GM23338 (cell line): Measurements from ENCODE around the gene EYS.

Experiments
- CREB1 ChIP-seq: fragments of 250-450 bp; sonication (Bioruptor Pico); IDR thresholded peaks from 2 replicates; pipeline ENCODE4 v1.5.0; 2020; ENCODE audit warnings: low read depth, mild to moderate bottlenecking, moderate library complexity
- ETS1 ChIP-seq: IDR thresholded peaks from 2 replicates; pipeline ENCODE4 v1.6.1; 2016; ENCODE audit warnings: antibody characterized with exemption
- EZH2 ChIP-seq: fragments of 200-600 bp; sonication (generic); IDR thresholded peaks from one replicate; pipeline ENCODE4 v1.8.0; 2017; ENCODE audit warnings: antibody characterized with exemption, mild to moderate bottlenecking, low read depth; ENCODE audit not compliant: unreplicated experiment
- EZH2phosphoT487 ChIP-seq: fragments of 200-600 bp; sonication (generic); IDR thresholded peaks from one replicate; pipeline ENCODE4 v1.8.1; 2018; ENCODE audit warnings: antibody characterized with exemption; ENCODE audit not compliant: unreplicated experiment
- JUNB ChIP-seq: IDR thresholded peaks from one replicate; pipeline ENCODE4 v1.6.1; 2016; ENCODE audit warnings: antibody characterized with exemption; ENCODE audit not compliant: unreplicated experiment
- NANOG ChIP-seq: IDR thresholded peaks from 2 replicates; pipeline ENCODE4 v1.6.1; 2016; ENCODE audit warnings: antibody characterized with exemption, borderline replicate concordance
- POLR2AphosphoS5 ChIP-seq: IDR thresholded peaks from 2 replicates; pipeline ENCODE4 v1.6.1; 2016; ENCODE audit warnings: antibody characterized with exemption, low read depth
- STAT1 ChIP-seq: IDR thresholded peaks from one replicate; pipeline ENCODE4 v1.6.1; 2016; ENCODE audit warnings: antibody characterized with exemption; ENCODE audit not compliant: unreplicated experiment
- ZNF114 ChIP-seq: fragments of 250-450 bp; sonication (Bioruptor Pico); IDR thresholded peaks from 2 replicates; pipeline ENCODE4 v1.5.0; 2020; ENCODE audit warnings: mild to moderate bottlenecking, moderate library complexity
- ZNF331 ChIP-seq: fragments of 250-450 bp; sonication (Bioruptor Pico); IDR thresholded peaks from 2 replicates; pipeline ENCODE4 v1.5.0; 2020; ENCODE audit warnings: low read depth, mild to moderate bottlenecking, moderate library complexity
- TF ChIP-seq, protein P1 (sequence below), 2 experiments: fragments of 200-600 bp in 1 of 2; sonication (generic) in 1 of 2; conservative IDR thresholded peaks; 2 replicates each; pipeline versions ENCODE4 v1.5.1 to v1.6.1; 2016 to 2017; ENCODE audit warnings: antibody characterized with exemption in 2 of 2, low read depth in 2 of 2, mild to moderate bottlenecking in 2 of 2, moderate library complexity in 1 of 2
- TF ChIP-seq, protein P2 (sequence below): IDR thresholded peaks from one replicate; pipeline ENCODE4 v1.6.1; 2018; ENCODE audit warnings: antibody characterized with exemption; ENCODE audit not compliant: unreplicated experiment

- TF ChIP-seq POLR2AphosphoS5 (no peak), EZH2 (no peak), JUNB (no peak), ZNF114 (no peak), NANOG (no peak), EZH2phosphoT487 (no peak), ETS1 (no peak), CREB1 (CRISPR knock-in tag) (no peak), STAT1 (no peak), ZNF331 (CRISPR knock-in tag) (no peak)
- TF ChIP-seq, protein P1, sequence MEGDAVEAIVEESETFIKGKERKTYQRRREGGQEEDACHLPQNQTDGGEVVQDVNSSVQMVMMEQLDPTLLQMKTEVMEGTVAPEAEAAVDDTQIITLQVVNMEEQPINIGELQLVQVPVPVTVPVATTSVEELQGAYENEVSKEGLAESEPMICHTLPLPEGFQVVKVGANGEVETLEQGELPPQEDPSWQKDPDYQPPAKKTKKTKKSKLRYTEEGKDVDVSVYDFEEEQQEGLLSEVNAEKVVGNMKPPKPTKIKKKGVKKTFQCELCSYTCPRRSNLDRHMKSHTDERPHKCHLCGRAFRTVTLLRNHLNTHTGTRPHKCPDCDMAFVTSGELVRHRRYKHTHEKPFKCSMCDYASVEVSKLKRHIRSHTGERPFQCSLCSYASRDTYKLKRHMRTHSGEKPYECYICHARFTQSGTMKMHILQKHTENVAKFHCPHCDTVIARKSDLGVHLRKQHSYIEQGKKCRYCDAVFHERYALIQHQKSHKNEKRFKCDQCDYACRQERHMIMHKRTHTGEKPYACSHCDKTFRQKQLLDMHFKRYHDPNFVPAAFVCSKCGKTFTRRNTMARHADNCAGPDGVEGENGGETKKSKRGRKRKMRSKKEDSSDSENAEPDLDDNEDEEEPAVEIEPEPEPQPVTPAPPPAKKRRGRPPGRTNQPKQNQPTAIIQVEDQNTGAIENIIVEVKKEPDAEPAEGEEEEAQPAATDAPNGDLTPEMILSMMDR (conservative IDR thresholded peaks at IDR 0.05; ENCODE audit: low read depth in 2 of 2): no peak
- TF ChIP-seq, protein P2, sequence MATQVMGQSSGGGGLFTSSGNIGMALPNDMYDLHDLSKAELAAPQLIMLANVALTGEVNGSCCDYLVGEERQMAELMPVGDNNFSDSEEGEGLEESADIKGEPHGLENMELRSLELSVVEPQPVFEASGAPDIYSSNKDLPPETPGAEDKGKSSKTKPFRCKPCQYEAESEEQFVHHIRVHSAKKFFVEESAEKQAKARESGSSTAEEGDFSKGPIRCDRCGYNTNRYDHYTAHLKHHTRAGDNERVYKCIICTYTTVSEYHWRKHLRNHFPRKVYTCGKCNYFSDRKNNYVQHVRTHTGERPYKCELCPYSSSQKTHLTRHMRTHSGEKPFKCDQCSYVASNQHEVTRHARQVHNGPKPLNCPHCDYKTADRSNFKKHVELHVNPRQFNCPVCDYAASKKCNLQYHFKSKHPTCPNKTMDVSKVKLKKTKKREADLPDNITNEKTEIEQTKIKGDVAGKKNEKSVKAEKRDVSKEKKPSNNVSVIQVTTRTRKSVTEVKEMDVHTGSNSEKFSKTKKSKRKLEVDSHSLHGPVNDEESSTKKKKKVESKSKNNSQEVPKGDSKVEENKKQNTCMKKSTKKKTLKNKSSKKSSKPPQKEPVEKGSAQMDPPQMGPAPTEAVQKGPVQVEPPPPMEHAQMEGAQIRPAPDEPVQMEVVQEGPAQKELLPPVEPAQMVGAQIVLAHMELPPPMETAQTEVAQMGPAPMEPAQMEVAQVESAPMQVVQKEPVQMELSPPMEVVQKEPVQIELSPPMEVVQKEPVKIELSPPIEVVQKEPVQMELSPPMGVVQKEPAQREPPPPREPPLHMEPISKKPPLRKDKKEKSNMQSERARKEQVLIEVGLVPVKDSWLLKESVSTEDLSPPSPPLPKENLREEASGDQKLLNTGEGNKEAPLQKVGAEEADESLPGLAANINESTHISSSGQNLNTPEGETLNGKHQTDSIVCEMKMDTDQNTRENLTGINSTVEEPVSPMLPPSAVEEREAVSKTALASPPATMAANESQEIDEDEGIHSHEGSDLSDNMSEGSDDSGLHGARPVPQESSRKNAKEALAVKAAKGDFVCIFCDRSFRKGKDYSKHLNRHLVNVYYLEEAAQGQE: no peak
Measured at GRCh38 chr6:63817492-63818050, 1889.5 kb downstream of the EYS start.
